ENCODE measurements around the gene SYT15. TPM values are rescaled to one million over a fixed set of nuclear protein-coding genes. Genes with fewer than 3 reads are reported as not detected.

Gene SYT15
- total RNA-seq, 1 experiment from 2014 or later, result 2.2 TPM

DNA sequence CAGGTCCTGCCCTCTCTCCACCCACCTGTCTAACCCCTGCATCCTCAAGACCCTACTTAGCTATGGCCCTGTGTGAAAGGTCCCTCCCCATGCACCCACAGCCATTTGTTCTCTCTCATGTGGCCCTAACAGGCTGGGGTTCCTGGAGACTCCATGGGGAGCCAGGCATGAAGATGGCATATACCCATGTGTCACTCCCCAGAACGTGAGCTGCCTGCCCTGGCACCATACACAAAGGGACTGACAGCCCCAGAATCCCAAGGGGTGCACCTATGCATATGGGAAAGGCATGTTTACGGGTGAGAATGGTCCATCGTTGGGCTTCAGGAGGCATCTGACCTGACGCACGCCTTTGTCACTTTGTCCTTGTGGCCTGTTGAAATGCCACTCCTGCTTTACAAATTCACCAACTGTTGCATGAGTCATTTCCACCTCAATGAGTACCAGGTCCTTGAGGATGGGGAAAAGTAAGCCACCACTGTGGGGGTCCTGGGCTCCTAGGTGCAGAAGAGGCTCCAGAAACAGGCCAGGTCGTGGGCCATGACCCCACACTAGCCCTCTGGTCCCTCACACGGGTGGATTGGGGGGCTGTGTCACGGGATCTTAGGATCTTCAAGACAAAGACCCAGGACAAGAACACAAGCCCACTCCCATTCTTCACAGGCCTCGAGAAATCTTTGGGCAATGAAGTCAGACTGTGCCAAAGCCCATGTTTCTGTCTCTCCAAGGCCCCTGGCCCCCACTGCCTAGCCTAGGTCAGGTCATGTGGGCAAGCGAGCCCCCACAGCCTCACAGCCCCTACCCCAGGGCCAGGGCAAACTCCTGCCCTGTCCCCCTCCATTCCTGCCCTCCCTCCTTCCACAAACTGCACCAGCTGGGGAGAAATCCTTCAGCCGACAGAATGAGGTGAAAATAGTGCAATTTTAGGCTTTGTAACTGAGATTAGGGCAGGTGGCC, 31.1 kb upstream of the SYT15 start:
- no peaks in the 10 kb centered on the region for H3K36me3 Mint-ChIP-seq (ENCODE audit: insufficient read depth, unreplicated experiment)
- no TSS peak for BruUV-seq (replicated peaks)
- CTCF ChIA-PET, result interaction anchor here (0.7 to 1.3 kb wide), 3 partner anchors 8 to 13 kb away, joined by 3 to 6 read pairs (median 6); no protein-coding TSS in a partner anchor

DNA sequence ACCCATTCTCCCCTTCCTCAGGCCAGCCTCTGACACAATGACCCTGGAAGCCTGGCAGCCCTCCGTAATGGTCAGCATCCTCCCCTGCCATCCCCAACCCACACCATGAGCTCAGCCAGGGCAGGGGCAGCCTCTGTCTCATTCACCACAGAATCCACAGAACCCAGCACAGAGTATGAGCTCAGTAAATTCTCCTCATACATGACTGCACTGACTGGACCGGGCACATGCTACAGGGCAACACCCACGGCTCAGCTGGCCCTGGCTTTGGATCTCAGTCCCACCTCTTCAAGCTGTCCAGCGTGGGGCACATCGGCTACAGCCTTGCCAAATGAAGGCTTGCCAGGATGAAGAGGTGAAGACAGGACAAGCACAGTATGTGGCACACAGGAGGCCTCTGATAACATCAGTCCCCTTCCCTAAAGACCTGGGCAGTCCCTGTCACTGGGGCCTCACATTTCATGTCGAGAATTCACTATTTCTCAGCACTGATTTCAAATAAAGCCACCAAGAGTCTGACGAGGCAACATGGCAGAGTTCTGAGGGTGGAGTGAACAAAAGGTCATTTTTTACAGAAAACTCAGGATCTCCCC, 30.3 kb upstream of the SYT15 start:
- no peak overlapping the region for H3K27ac Mint-ChIP-seq (ENCODE audit: unreplicated experiment)
- H3K4me3 Mint-ChIP-seq (ENCODE audit: low read depth, unreplicated experiment), result no peak overlapping the region
- H3K36me3 Mint-ChIP-seq (ENCODE audit: insufficient read depth, unreplicated experiment), result no peaks in the 10 kb centered on the region
- peaks cover 13% of the 10 kb centered on the region for H3K4me1 Mint-ChIP-seq (ENCODE audit: low read depth, unreplicated experiment)
- BruUV-seq (replicated peaks), result no TSS peak
- peak; percentile 6 for DNase-seq
- no peaks in the 10 kb centered on the region for H3K27me3 Mint-ChIP-seq (ENCODE audit: unreplicated experiment)
- intact Hi-C loops (cut with micrococcal nuclease; ENCODE audit: unreplicated experiment), result no loop called here
- CTCF ChIA-PET, result interaction anchor here (0.7 to 1.3 kb wide), 4 partner anchors 9 to 12 kb away, joined by 3 to 6 read pairs (median 4); no protein-coding TSS in a partner anchor
- TF ChIP-seq, protein P1, sequence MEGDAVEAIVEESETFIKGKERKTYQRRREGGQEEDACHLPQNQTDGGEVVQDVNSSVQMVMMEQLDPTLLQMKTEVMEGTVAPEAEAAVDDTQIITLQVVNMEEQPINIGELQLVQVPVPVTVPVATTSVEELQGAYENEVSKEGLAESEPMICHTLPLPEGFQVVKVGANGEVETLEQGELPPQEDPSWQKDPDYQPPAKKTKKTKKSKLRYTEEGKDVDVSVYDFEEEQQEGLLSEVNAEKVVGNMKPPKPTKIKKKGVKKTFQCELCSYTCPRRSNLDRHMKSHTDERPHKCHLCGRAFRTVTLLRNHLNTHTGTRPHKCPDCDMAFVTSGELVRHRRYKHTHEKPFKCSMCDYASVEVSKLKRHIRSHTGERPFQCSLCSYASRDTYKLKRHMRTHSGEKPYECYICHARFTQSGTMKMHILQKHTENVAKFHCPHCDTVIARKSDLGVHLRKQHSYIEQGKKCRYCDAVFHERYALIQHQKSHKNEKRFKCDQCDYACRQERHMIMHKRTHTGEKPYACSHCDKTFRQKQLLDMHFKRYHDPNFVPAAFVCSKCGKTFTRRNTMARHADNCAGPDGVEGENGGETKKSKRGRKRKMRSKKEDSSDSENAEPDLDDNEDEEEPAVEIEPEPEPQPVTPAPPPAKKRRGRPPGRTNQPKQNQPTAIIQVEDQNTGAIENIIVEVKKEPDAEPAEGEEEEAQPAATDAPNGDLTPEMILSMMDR (IDR thresholded peaks at IDR 0.05; ENCODE audit: unreplicated experiment), result no peak
- no peaks in the 10 kb centered on the region for H3K9me3 Mint-ChIP-seq (ENCODE audit: low read depth, unreplicated experiment)

More for the DNA sequence above, 31.1 kb upstream of the SYT15 start:
- Mint-ChIP-seq H3K4me3 (ENCODE audit: low read depth, unreplicated experiment) (no peak overlapping the region), H3K27me3 (ENCODE audit: unreplicated experiment) (no peaks in the 10 kb centered on the region), H3K4me1 (ENCODE audit: low read depth, unreplicated experiment) (peaks cover 21% of the 10 kb centered on the region), H3K27ac (ENCODE audit: unreplicated experiment) (no peak overlapping the region), H3K9me3 (ENCODE audit: low read depth, unreplicated experiment) (no peaks in the 10 kb centered on the region)
- peak; percentile 17 for DNase-seq
- TF ChIP-seq, protein P1 (IDR thresholded peaks at IDR 0.05; ENCODE audit: unreplicated experiment), result no peak
- intact Hi-C loops (cut with micrococcal nuclease; ENCODE audit: unreplicated experiment), result no loop called here

DNA sequence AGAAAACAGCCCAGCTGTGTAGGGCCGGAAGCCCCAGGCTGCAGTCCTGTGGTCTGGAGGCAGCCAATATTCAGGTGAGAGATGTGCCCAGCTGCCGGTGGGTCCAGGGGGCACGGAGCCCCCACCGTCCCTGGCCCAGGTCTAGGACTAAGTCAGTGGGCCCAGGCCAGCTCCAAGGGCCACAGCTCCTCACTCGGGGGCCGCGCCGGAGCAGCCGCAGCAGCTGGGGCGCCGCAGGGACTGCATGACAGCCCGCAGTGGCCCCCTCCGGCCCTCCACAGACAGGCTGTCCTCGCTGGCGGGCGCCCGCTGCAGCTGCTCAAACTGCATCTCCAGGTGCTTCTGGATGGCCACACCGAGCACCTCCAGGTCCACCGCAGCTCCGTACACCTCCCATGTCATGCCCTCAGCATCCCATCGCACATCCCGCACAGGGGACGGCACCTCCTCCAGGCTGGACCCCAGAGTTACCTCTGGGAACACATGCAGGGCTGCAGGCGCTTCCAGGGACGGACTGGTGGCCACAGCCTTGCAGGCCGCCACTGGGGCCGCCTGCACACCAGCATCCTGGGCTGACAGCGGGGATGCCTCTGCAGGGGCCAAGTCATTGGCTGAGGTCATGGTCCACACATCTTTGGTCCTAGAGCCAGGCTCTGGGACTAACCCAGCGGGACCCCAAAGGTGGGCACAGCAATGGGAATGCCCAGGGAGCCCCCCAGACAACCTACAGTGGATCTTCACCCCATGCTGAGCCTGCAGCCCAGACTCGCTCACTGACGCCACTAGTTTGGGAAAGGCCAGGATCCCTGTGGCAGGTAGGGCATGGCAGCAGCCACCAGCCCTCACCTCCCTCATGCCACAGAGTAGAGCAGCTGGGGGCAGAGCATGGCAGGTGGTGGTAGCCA, 29.5 kb upstream of the SYT15 start:
- Mint-ChIP-seq H3K4me3 (ENCODE audit: low read depth, unreplicated experiment) (no peak overlapping the region), H3K4me1 (ENCODE audit: low read depth, unreplicated experiment) (peaks cover 7% of the 10 kb centered on the region), H3K27me3 (ENCODE audit: unreplicated experiment) (no peaks in the 10 kb centered on the region), H3K9me3 (ENCODE audit: low read depth, unreplicated experiment) (no peaks in the 10 kb centered on the region), H3K36me3 (ENCODE audit: insufficient read depth, unreplicated experiment) (no peaks in the 10 kb centered on the region), H3K27ac (ENCODE audit: unreplicated experiment) (no peak overlapping the region)
- intact Hi-C loops (cut with micrococcal nuclease; ENCODE audit: unreplicated experiment), result no loop called here
- TF ChIP-seq, protein P1 (IDR thresholded peaks at IDR 0.05; ENCODE audit: unreplicated experiment), result no peak
- CTCF ChIA-PET, result interaction anchor here (0.8 to 1.3 kb wide), 3 partner anchors 9 to 11 kb away, joined by 3 to 6 read pairs (median 6); no protein-coding TSS in a partner anchor
- no TSS peak for BruUV-seq (replicated peaks)
- peak; percentile 4 for DNase-seq
